ENCODE measurements around the gene PTCD2.
A peak's percentile ranks its signal among the peaks of the same experiment; 100 is the strongest.

Gene PTCD2

DNA sequence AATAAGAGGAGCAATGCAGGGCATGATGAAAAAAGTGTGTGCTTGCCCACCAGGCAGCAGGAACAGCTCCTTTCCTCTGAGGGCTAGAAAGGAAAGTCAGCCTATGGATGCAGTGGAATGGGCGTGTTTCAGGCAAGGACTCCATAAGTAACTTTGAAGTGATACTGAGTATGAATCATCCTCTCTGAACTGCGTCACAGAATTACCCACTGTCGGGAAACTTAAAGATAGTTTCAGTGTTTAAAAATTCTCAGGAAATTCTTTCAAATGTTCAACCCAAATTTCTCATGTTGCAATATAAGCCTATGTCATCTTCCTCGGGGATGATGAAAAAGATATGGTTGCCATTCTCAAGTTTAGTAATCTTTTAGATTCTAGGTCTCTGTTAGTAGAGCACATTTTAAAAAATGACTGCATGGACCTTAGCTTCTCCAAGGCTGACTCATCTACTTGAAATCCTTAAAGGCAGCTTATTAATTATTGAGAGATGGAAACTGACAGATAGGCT is 27.7 kb downstream of the PTCD2 start:
- DNase-seq (ENCODE audit: low spot score): no peak

- no peak for DNase-seq (ENCODE audit: low spot score)
These were observed 31.2 kb downstream of the PTCD2 start for GRCh38 chr5:72351376-72351775.

- no peak for DNase-seq (ENCODE audit: low spot score)
These were observed 32.4 kb downstream of the PTCD2 start for GRCh38 chr5:72352616-72353015.

DNA sequence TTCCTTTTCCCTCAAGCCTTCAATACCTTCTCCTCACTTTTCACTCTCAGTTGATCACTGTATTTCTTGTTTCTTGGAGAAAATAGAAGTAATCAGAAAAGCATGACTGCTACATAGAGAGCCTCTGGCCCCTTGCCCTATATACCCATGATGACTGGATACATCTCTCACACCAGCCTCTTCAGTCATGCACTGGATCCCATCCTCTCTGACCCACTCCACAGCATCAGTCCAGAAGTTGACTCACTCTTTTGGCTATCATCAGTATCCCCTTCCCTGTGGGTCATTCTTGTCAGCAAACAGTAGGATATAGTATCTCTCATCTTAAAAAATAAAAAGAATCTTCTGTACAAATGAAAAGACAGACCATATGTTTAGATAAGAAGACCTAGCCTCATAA is 32.9 kb downstream of the PTCD2 start:
- DNase-seq (ENCODE audit: low spot score): no peak

- DNase-seq (ENCODE audit: low spot score): peak; percentile 66
These were observed 35.6 kb downstream of the PTCD2 start for GRCh38 chr5:72355706-72356299.

- peak; percentile 24 for DNase-seq (ENCODE audit: low spot score)
These were observed 36.2 kb downstream of the PTCD2 start for GRCh38 chr5:72356361-72356760.

- no peak for DNase-seq (ENCODE audit: low spot score)
These were observed 38.8 kb downstream of the PTCD2 start for GRCh38 chr5:72358925-72359324.

- DNase-seq (ENCODE audit: low spot score): no peak
These were observed 39.7 kb downstream of the PTCD2 start for GRCh38 chr5:72359886-72360285.

- DNase-seq (ENCODE audit: low spot score): no peak
These were observed 43.1 kb downstream of the PTCD2 start for GRCh38 chr5:72363166-72363802.

DNA sequence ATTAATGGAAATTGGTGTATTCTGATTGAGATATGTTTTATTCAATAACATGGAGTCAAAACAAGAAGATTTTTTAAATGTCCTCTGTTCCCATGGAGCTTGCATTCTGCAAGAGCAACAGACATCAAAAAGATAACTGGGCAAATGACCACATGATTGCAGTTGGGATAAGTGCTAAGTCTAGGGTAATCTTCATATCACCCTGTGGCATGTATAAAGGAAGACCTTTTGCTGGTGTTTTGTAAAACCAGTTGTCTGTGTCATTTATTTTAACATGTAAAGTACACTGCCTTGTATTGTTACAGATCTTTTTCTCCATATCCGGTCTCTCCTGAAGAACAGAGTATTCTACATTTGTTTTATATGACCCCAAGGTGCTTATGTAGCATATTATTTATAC is 44.0 kb downstream of the PTCD2 start:
- no peak for DNase-seq (ENCODE audit: low spot score)

- DNase-seq (ENCODE audit: low spot score): no peak
These were observed 44.8 kb downstream of the PTCD2 start for GRCh38 chr5:72364951-72365350.

DNA sequence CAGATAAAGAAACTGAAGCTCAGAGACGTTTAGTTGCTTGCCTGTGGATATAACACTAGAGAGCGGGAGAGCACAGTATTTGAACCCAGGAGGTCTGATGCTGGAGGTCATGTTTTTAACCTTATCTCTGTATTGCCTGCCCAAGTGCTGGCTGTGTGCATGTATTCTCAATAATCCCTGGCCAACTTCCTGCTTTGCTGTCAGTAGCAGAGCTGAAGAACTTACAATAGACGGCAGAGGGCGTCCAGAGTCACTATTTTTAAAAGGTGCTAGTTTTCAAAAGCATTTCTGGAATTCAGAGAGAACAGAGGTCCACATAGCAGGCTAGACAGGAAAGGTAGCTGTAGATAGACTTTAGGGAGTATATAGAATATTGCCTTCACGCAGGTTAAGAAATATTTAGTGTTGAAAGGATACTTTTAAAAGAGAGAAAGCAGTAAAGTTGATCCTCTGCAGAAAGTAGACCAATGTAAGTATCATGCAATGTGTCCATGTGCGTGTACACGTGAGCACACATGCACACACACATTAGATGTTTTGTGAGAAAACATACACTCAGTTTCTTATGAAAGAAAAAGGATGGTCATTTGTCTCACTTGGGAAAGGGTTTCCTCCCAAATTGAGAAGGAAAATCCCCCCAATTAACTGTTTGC is 46.3 kb downstream of the PTCD2 start:
- peak; percentile 83 for DNase-seq (ENCODE audit: low spot score)

DNA sequence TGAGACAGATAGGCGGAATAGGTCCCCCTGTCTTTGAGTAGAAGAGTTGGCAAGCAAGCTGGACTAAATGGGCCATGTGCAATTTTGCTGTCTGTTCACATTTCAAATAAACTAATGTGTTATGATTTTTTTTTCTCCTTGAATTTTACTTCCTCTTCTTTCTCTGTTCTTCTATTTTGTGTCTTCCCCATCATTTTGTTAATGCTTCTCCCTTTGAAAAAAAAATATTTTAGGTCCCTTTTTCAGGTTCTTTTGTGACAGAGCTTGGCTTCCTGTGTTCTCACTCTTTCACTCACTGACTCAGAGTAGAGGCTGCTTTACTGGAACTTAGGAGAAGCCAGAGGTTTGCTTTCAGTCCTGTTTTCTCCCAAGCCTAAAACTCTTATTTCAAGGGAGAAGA is 48.1 kb downstream of the PTCD2 start:
- no peak for DNase-seq (ENCODE audit: low spot score)

DNA sequence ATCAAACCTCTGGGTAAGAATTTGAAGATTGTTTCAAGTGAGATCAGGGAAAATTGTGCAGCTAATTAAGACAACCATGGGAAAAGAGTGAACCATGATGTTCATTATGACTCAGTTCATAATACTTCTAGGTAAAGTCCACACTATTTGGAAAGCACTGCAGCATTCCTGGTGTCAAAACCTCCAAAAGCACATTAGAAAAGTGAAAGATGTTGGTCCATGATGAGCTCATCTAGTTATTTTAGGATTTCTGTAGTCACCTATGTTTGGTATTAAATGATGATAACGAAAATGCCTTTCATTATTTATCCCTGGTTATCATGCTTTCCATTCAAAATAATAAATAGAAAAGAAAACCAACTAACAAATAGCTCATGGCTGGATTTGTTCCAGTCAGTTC is 49.1 kb downstream of the PTCD2 start:
- DNase-seq (ENCODE audit: low spot score): no peak

DNA sequence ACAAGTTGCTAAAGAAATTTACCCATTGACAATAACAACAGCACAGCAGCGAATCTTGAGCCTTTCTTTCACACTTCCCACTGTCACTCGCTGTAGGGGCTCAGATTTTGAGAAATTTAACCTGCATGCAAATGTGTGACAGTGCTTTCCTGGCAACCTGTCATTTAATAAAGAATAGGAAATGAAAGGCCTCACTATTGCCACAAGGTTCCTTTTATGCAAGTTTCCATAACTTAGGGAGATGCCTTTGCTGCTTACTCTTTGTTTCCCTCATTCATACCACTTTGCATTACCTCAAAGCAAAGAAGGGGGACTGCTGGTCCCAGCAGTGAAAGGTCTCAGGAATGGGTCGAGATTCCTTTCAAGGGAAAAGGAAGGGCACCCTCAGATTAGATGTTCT is 49.5 kb downstream of the PTCD2 start:
- DNase-seq (ENCODE audit: low spot score): no peak

DNA sequence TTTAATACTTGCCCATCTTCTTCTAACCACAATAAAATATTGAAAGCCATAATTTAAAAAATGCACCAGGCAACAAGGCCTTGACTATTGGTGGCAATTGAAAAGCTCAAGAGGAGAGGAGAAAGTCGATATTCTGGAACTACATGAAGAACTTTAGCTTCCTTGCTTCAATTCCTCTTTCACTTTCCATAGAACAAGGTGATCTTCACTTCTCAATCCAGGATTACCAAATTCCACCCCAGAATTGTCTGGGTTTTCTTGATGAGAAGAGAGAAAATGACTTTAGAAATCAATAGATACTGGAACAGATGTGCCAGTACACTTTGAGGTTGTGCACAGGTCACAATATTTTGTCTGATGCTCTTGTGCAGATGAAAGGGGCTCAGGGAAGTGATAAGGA is 52.2 kb downstream of the PTCD2 start:
- DNase-seq (ENCODE audit: low spot score): no peak

DNA sequence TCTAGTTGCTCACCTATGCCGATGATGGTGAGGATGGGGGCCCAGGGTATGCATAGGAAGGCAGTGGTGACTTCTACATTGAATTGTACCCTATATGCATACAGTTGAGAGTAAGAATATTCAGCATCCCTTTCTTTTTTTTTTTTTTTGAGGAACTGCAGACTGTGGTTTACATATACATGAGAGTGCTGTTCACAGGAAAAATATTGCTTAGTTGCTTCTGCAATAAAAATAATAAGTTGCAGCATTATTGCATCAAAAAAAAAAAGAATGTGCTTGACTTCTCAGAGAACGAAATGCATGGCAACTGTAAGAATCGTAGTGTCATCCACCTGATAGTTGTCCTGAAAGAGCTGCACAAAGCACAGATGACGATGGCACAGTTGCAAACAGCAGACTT is 52.8 kb downstream of the PTCD2 start:
- no peak for DNase-seq (ENCODE audit: low spot score)

DNA sequence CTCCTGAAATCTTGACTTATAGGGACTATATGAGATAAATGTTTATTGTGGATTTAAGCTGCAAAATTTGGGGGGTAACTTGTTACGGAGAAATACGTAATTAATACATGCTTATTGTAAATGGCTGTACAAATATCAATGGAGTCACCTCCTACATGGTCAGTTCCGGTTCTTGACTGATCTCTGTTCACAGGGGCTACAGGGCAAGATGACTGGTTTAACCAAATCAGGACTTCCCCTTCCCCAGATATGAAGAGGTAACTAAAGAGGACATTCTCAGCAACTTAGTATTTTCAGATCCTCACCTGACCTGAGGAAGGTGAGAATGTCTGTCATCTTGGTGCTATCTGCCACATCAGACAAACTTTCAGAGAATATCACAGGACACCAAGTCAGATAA is 54.7 kb downstream of the PTCD2 start:
- no peak for DNase-seq (ENCODE audit: low spot score)

DNA sequence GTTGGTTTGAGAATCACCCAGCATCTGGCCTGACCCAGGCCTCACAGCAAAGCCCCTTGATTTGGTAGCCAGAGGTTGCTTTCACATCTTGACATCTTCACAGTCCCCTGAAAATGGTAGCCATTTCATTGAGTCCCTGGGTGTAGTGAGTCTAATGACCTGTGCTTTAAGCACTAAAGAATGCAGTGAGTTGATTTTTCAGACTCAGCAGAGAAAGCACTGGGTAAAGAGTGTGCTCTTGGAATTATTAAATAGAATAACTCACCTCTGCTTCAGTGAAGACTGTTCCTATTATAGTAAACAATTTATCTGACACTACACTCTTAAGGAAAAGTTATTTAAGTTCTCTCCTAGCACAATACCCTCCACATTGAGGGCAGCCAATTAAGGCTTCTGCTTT is 56.2 kb downstream of the PTCD2 start:
- DNase-seq (ENCODE audit: low spot score): no peak

DNA sequence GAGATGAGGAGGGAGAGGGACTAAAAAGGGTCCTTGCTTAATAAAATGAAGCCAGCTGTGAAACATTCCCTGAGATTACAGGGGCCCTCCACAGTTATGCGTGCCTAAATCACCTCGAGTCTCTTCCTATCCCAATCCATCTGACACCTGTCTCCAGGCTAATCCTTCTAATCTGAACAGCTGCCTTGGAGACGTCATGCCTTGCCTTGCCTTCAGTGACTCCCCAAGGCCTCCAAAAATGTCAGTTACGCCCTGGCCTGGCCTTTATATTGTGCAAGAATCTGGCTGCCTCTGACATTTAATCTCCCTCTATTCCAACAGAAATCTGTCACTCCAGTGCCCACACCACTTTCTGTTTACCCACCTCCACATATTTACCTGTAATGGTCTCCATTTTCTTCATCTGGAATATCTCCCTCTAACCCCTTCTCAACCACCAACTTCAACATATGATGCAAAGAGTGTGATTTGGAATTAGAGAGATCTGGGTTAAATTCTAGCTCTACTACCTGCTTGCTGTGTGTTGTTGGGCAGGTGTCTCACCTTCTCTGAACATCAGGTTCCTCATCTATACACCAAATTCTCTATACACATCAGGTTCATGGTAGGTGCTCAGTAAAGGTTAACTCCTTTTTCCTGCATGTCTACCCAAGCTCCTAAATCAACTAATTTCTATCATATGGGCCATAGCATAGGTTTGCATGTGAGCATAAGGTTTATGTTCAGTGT is 57.9 kb downstream of the PTCD2 start:
- no peak for DNase-seq (ENCODE audit: low spot score)

DNA sequence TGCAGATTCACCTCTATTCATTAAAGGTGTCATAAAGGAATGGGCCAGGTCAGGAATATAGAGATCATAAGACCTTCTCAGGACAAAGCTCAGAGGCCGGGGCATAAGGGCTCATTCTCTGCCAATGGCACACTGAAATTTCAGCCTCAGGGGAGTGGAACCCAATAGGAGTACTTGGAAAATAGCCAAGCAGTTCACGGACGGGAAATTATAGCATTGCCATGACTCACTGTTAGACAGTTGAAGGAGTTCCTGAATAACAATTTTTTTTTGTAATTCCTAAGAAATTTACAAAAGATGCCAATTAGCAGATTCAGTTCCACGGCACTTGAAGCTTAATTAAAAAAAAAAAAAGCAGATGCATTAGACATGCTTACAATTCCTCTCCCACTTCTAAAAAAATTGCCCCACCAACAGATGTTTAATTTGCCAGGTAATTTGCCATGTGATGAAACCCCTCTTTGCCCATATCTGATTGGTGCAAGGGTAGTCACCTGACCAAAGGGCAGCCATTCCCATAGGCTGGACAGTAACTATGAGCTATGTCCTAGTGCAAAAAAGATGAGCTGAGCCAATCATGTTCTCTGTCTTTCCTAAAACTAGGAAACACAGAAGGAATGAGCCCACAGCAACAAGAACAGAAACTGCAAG is 58.6 kb downstream of the PTCD2 start:
- DNase-seq (ENCODE audit: low spot score): no peak

GRCh38 chr5:72379936-72380335 is 59.8 kb downstream of the PTCD2 start:
- no peak for DNase-seq (ENCODE audit: low spot score)
